Stimulated activated CD8-positive, alpha-beta memory T cell treated with anti-CD3 and anti-CD28 coated beads, Interleukin-4, amount 100 ng/mL, for 4 hours (primary cell): ENCODE measurements around the gene PEBP1.

Experiments used
- DNase-seq, 2 donors: peaks; one replicate each; pipeline ENCODE4 v3.0.0-alpha.2; 2020; ENCODE audit warnings: low read depth in 2 of 2, low spot score in 1 of 2

The PEBP1 gene

GRCh38 chr12:118190266-118190665, 54.3 kb downstream of the PEBP1 start:
- no peak for DNase-seq

GRCh38 chr12:118193477-118193876, 57.6 kb downstream of the PEBP1 start:
- no peak for DNase-seq

DNA sequence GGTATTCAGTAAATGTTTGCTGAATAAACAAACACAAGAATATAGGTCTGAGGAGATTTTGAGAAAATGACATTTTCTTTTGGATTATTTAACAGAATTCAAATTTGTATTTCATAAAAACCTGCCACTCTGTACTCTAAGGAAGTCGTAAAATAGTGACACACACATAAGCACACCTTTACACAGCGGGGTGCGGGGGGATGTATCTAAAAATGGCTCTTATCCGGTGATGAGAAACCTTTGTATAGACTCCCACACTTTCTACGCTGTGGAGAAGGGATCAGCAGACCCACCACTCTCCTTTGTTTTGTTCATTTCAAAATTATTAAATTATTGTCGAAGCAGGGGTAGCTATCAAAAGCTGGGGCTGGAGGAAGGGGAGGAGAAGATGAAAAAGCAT, 58.0 kb downstream of the PEBP1 start:
- no peak for DNase-seq
